GM19328 (cell line): ENCODE measurements around the gene FUT4.
"Not testable (repeated sequence)": the region's sequence is repeated elsewhere in the genome, so short reads cannot be mapped to it uniquely, and the experiment has no call there.

Experiments
- ATAC-seq: cut with Tn5 transposase; IDR thresholded peaks from one replicate; pipeline ENCODE4 v1.9.1; 2021; ENCODE audit warnings: mild to moderate bottlenecking, moderate library complexity; ENCODE audit not compliant: unreplicated experiment

The FUT4 gene

DNA sequence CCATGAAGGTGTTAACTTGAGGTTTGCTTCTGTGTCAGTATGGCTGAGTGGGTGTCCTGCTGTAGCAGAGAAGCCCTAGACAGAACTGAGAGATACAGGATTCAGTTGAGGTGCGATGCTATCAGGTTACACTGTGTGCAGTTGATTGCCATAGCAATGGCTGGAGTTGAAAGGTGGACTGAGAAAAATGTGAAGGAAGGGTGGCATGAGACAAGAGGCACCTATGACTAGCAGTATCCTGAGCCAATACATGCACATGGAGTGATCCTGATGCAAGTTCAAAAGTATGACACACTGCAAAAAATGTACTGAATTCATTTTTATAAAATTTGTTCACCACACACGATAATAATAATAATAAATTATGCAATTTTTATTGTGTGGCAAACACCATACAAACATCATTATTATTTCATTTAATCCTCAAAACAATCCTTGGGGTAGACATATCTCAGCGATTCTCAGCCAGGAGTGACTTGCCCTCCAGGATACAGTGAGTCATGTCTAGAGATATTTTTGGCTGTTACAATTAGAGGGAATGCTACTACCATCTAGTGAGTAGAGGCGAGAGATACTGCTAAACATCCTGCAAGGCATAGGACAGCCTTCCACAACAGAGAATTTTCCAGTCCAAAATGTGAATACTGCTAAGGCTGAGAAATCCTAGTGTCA is 19.6 kb downstream of the FUT4 start:
- no peak for ATAC-seq

DNA sequence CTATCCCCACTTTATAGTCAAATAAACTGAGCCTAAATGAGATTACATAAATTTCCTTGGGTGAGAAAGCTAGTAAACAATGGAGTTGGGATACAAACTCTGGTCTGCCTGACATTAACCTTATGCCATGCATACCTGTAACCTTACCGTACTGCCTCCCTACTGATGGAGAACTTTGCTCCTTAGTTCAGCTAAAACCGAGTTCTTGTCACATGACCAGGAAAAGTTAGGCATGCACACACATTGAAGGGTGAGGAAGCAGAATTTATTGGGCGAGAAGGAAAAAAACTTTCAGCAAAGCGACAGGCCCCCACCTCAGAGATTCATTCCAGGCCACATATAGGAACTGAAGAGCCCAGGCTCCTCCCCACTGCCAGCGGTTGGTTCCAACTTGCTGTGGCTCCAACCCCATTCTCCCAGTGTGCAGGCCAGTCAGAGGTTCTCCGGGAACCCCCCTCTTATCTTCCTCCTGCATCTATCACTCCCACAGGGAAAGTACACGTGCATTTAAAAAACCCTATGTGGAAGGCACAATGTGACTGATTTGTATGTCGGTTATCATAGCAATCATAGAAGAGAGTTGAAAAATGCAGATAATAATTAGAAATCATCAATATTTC is 20.2 kb downstream of the FUT4 start:
- no peak for ATAC-seq

DNA sequence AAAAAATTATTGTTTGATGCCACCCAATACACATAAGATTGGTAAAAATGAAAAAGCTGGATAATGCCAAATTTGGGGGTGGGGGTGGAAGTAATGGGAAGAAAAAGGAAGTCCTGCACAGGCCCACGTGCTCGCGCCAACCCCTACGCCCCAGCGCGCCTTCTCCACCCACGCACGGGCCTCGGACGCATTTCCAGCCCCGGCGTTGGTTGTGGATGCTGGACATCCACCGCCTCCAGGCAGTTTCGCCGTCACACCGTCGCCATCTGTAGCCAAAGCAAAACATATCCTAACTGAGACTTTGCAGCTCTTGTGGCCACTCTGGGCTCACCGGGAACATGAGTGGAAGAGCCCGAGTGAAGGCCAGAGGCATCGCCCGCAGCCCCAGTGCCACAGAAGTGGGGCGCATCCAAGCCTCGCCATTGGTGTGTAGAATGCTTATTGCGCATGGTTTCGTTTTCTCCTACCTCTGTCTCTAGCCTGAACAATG is 23.5 kb downstream of the FUT4 start, which contains the start of gene PIWIL4:
TSS of gene PIWIL4 (plus strand) at position 188 of the 490 bp plus-strand sequence. CDS start at position 339, 151 bp downstream.
- ATAC-seq, result no peak

DNA sequence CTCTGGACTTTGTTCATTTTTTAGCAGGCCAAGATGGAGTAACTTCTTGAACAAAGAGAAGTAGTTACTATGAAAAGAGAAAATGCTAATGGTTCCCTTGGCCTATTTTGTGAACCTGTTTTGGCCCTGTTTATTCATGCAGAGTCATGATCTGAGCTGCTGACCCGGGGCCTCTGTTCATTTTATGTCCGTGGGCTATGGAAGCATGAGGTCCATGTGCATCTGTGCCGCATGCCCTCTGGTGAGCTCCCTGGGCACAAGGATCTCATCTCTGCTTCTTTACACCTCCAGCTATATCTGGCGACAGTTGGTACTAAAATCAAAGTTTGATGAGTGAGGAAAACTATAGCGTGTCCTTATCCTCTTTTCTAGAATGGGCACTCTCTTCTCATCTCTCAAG is 24.5 kb downstream of the FUT4 start:
- ATAC-seq, result no peak

DNA sequence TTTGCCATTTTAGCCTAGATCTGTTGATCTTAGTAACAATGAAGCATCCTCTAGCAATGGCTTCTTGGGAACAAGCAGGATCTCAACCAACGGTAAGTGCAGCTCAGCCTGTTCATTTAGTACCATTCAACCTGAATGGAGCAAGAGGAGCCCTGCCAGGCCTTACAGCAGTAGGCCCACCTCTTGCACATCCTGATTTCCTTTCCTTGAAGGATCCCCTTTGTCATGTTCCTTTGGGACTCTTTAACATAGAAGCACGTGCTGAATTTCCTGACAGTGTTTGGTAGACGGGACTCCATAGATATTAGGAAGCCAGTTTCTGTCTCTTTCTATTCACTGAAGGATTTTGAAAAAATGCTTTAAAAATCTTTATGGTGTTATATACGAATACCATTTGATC is 25.0 kb downstream of the FUT4 start:
- ATAC-seq, result no peak

DNA sequence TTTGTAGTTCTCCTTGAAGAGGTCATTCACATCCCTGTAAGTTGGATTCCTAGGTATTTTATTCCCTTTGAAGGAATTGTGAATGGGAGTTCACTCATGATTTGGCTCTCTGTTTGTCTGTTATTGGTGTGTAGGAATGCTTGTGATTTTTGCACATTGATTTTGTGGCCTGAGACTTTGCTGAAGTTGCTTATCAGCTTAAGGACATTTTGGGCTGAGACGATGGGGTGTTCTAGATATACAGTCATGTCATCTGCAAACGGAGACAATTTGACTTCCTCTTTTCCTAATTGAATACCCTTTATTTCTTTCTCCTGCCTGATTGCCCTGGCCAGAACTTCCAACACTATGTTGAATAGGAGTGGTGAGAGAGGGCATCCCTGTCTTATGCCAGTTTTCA is 29.3 kb downstream of the FUT4 start:
- ATAC-seq, result not testable (repeated sequence)

DNA sequence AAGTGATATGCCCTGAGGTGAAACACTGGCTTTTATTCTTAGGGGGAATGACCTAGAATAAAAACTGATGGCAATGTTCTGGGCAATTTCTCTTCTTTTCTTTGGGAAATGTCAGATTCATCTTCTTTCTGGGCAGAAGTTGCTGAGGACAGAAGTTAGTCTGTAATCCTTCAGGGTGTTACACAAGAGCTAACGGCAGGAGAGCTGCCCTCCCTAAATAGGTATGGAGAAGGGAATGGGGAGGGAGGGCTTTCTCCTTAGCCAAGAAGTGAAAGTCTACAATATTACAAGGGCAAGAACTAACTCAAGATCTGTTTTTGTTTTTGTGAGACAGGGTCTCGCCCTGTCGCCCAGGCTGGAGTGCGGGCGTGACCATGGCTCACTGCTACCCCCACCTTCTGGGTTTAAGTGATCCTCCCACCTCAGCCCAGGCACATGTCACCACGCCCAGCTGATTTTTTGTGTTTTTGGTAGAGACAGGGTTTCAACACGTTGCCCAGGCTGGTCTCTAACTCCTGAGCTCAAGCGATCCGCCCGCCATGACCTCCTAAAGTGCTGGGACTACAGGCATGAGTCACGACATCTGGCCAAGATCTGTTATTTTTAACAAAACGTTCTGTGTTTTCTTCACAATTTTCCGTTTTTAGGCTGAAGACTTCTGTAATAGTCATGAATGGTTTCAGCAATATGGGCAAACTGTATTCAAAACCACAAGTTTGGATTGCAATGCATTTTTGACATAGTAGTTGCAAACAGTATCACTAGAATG is 30.7 kb downstream of the FUT4 start:
- no peak for ATAC-seq

DNA sequence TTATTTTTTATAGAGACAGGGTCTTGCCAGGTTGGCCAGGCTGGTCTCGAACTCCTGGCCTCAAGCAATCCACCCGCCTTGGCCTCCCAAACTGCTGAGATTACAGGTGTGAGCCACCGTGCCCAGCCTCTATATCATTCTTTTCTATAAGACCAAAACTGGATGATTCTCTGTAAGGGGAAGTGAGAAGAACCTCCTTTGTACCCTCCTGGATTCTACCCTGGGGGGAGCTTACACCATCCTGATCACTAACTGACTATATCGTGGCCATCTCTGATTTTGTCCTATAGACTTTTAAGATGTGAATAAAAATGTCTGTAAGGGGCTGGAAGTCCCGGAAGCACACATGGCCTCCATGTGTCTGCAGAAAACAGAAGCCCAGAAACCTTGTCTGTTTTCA is 32.6 kb downstream of the FUT4 start:
- no peak for ATAC-seq

DNA sequence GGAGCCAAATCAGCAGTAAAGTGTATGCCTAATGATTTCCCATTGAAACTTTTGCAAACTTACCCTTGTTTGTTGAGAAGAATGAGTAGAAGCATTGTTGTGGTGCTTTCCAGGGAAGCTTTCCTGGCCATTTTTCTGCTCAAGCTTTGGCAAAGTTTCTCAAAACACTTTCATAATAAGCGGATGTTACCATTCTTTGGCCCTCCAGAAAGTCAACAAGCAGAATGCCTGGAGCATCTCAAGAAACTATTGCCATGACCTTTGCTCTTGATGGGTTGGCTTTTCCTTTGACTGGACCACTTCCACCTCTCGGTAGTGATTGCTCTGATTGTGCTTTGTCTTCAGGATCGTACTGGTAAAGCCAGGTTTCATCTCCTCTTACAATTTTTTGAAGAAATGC is 34.1 kb downstream of the FUT4 start:
- no peak for ATAC-seq

DNA sequence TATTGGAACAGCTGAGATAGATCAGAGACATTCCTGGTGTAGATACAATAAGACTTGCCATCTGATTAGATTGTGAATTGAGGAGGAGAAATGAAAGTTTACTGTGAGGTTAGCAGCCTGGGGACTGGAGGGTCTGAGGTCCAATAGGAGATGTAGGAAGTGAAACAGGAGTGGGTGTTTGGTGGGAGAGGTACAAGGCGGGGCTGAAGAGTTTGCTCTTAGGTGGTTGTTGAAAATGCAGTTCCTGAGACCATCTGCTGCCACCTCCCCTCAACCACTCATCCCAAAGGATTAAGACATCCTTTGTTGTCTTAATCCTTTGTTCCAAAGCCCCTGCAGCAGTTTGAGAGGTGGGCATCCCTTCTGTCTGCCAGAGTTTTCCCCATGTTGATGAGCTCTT is 38.2 kb downstream of the FUT4 start:
- ATAC-seq, result peak; percentile 68

DNA sequence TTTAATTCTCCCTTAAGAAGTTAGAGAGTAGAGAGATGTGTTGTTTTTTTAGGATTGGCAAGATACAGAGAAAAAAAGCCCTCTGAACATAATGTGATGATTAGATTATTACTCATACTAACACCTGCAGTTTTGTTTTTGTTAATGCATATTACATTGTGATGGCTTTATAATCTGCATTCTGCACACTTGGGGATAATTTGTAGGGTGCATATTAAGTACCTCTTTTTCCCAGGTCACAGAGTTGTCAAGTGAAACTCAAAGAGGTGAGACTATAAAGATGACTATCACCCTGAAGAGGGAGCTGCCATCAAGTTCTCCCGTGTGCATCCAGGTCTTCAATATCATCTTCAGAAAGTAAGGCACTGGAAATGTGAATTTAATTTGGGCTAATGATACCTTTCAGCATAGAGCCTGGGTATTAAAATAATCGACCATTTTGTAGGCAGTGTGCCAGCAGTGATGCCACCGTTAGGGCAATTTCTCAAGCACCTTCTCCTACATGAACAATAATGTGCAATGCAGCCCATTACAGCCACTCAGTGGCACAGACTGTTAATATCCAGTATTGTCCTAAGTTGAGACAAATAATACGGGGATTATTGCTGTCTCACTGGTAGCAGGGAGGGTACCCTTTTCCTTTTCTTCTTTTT is 39.6 kb downstream of the FUT4 start:
- no peak for ATAC-seq

DNA sequence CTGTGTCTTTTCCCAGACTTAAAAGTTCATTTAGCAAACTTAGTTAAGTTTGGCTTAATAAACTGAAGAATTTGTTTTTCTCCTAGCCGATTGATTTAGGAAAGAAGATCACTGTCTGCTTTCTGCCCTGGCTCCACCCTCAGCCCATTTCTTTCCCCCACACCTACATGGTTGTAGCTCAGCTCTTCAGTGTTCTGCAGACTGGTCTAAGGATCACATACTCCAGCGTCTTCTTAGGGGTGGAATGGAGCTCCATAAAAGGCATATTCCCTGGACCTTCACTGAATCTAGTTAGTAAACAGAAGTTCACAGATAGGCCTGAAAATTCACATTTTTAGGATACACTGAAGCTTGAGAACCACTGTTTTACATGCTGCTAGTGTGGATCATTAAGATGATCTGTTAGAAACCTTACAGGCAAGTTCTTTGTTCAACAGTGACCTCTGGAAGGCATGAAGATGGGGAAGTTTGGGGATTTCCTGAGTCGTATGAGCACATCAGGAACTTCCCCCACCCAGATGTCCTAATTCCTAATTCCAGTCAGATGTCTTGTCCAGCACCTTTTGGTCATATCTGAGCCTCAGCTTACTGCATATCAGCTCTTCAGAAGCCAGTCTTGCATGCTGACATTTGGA is 40.3 kb downstream of the FUT4 start:
- no peak for ATAC-seq

DNA sequence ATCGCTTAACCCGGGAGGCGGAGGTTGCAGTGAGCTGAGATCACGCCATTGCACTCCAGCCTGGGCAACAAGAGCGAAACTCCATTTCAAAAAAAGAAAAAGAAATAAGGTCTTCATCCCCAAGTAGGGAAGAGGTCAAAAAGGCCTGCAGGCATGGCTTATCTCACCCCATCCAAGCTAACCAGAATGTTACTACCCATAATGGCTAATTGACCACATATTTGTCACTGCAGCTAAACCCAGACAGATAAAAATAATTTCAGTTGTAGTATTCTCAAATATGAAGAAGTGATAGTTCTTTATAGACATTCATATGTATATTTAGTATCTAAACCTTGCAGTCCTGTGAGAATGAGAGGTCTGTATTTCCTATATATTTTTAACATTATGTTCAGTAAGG is 41.3 kb downstream of the FUT4 start:
- ATAC-seq, result no peak

DNA sequence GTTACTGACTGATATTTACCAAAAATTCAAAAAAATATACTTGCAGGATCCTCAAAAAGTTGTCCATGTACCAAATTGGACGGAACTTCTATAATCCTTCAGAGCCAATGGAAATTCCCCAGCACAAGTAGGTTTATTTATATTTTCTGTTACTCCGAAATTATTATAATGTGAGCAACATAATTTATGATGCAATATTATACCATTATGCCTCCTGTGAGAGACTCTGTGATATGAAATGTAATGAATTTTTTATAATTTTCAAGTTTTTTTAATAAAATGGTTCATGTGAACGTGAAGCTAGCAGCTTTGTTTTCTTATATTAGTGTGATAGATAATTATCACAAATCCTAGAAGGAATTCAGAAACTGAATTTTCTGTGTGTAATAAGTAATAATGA is 41.7 kb downstream of the FUT4 start:
- ATAC-seq, result no peak

DNA sequence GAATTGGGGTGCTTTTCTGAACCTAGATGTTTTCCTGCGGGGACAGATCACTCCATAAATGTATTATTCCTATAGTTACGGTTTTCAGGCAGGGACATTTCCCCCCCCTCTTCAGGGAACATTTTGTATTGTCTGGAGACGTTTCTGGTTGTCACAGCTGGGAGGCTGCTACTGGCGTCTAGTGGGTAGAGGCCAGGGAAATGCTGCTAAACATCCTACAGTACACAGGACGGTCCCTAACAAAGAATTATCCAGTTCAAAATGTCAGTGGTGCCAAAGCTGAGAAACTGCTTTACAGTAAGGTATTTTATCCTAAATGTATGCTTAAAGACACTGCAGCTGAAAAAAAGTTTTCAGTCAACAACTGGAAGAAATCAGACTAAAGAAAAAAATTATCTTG is 42.8 kb downstream of the FUT4 start:
- ATAC-seq, result no peak

DNA sequence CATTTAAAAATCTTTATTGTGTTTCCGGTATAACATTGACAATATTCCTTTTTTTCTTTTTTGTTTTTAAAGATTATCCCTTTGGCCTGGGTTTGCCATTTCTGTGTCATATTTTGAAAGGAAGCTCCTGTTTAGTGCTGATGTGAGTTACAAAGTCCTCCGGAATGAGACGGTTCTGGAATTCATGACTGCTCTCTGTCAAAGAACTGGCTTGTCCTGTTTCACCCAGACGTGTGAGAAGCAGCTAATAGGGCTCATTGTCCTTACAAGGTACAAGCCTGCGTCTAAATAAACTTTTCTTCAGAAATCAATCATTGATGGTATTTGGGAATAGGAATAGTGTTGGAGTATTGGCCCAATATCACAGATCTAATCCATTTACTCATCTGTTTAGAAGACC is 43.3 kb downstream of the FUT4 start:
- no peak for ATAC-seq

DNA sequence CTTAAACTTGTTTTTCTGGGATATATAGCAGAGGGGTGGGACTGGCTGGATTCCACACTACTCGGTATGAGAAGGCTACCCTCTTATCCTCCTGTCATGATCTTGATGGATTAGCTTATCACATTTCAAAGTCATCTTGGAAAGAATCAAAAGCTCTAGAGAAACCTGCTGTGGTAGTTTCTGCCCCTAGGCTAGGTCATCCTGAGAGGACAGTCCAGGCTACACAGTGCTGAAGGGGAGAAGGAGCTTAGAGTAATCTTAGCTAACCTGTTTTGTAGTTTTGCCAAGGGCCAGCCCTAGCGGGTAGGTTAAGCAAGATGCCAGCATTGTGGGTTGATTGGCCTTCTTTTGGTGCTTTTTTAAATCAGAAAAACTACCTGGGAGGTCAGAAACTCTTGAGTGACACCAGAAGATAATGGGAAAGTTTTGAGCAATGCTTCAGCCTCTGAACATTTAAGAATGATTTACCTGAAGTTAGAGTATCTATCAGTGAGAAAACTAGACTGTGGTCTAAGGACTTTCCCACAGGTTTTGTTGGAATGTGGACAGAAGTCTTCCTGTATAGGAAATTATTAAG is 44.7 kb downstream of the FUT4 start:
- ATAC-seq, result no peak

DNA sequence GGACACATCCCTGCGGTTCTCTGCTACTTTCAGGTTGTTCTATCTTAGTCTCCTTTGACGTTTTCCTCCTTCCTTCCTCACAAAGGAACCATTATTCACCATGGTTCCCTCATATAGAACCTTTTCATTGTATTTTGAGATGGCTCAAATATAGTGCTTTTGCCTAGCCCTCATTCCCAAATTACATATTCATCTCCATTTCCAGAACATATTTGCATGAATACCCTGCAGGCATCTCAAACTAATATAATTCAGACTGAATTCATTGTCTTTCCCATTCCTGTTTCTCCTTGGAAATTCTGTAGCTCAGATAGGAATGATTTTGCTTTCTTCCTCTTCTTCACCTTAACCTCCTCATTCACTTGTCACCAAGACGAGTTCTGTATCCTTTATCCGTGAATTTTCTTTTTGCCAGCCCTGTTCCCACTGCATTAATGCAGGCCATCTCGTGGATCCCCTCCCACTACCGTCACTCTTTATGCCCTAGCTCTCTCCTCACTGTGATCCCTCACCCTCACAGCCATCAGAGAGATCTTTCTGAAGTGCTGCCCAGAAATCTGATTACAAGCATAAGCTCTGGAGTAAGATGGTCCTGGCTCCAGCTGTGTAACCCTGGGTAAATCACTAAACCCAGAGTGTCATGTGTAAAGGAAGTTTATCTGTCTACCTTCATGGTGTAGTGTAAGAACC is 46.8 kb downstream of the FUT4 start:
- ATAC-seq, result no peak

DNA sequence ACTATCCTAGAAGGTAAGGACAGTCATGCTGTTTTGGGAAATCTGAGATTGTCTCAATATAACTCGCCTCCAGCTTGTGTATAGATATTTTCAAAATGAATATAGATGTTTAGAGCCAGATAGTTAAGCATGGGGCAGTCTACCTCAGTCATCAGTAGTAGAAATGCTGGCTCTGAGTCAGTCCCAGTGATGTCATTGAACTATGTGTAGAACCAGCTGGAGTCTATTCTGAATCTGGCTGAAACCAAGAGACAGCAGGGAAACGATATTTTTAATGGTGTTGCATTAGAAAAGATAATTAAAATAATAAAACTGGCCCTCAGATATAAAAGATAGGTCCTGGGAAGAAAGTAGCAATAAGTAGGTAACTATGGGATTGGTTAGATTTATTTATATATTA is 49.3 kb downstream of the FUT4 start:
- ATAC-seq, result no peak

DNA sequence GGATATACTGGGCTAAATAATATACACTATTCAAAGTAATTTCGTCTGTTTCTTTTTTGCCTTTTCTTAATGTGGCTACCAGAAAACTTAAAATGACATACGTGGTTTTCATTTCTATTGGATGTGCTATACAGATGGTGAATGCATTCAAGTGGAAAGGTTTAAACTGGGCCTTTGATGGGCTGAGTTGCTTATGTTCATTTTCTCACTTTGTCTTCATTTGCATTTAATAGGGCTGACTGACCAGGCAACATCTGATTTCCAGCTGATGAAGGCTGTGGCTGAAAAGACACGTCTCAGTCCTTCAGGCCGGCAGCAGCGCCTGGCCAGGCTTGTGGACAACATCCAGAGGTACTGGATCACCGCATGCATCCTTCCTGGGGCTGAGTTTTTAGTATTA is 51.4 kb downstream of the FUT4 start:
- ATAC-seq, result no peak
